Measurements from ENCODE around the gene CEP95. TPM values are rescaled to one million over a fixed set of nuclear protein-coding genes. Genes with fewer than 3 reads are reported as not detected.

CEP95 gene
- total RNA-seq, 1 experiment from 2014 or later = 77.0 TPM

DNA sequence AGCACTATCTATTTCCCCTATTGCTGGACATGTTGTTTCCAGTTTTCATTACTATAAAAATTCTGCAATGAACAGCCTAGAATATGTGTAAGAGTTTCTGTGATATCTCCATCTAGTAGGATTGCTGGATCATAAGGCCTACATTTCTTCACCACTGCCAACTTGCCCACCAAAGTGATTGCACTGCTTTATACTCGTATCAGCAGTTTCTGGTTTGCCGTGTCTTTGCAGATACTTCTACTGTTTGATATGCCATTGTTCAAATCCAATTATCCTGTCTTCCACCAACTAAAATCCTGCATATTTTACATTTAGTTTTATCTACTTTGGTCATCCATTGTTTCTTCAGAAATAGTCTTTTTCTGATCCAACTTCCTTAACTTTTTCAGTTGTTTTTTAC, 21.1 kb downstream of the CEP95 start:
- Histone ChIP-seq H3K27ac (ENCODE audit: low read depth, low read length) (no peak overlapping the region), H3K9me3 (ENCODE audit: control insufficient read depth in 1 of 2, insufficient read depth in 1 of 2, low read depth in 1 of 2, low read length in 2 of 2) (no peaks in the 10 kb centered on the region), H3K4me2 (ENCODE audit: low read length) (no peak overlapping the region), H3K79me2 (ENCODE audit: insufficient read depth, low read length) (peaks cover 9% of the 10 kb centered on the region; the same call in 1 of the 2 replicates), H3K9ac (ENCODE audit: low read length) (no peak overlapping the region), H3K36me3 (ENCODE audit: control insufficient read depth in 1 of 2, insufficient read depth in 2 of 2, low read length in 2 of 2) (peaks cover 82 to 85% of the 10 kb centered on the region in 2 experiments), H2AFZ (ENCODE audit: low read depth, low read length, poor library complexity, severe bottlenecking) (no peak overlapping the region), H3K27me3 (ENCODE audit: insufficient read depth, low read length) (no peaks in the 10 kb centered on the region), H4K20me1 (ENCODE audit: insufficient read depth) (peaks cover 3% of the 10 kb centered on the region; the same call in 1 of the 2 replicates), H3K4me1 (ENCODE audit: control insufficient read depth in 1 of 2, insufficient read depth in 2 of 2, low read length in 2 of 2) (no peaks in the 10 kb centered on the region), H3K9me2 (ENCODE audit: insufficient read depth) (no peaks in the 10 kb centered on the region), H3K4me3 (replicated peaks in 1 of 2; ENCODE audit: low read depth in 1 of 2, low read length in 2 of 2) (no peak overlapping the region)
- no TSS peak for BruUV-seq (replicated peaks)
- CTCF ChIA-PET = no interaction called here
- DNase-seq (ENCODE audit: low read depth, low spot score) = no peak
- POLR2A ChIA-PET = interaction anchor here (1.1 kb wide), 1 partner anchor 21 kb away, joined by 3 read pairs; the partner anchor contains the start of genes CEP95 and DDX5
- ATAC-seq = no peak
- RAD21 ChIA-PET (ENCODE audit: low non-redundant PET in 1 of 2, low total read pairs in 2 of 2, uncharacterized antibody in 2 of 2, unreplicated experiment in 2 of 2) = no interaction called here
- intact Hi-C loops (cut with micrococcal nuclease) = no loop called here
- TF ChIP-seq, protein P1, sequence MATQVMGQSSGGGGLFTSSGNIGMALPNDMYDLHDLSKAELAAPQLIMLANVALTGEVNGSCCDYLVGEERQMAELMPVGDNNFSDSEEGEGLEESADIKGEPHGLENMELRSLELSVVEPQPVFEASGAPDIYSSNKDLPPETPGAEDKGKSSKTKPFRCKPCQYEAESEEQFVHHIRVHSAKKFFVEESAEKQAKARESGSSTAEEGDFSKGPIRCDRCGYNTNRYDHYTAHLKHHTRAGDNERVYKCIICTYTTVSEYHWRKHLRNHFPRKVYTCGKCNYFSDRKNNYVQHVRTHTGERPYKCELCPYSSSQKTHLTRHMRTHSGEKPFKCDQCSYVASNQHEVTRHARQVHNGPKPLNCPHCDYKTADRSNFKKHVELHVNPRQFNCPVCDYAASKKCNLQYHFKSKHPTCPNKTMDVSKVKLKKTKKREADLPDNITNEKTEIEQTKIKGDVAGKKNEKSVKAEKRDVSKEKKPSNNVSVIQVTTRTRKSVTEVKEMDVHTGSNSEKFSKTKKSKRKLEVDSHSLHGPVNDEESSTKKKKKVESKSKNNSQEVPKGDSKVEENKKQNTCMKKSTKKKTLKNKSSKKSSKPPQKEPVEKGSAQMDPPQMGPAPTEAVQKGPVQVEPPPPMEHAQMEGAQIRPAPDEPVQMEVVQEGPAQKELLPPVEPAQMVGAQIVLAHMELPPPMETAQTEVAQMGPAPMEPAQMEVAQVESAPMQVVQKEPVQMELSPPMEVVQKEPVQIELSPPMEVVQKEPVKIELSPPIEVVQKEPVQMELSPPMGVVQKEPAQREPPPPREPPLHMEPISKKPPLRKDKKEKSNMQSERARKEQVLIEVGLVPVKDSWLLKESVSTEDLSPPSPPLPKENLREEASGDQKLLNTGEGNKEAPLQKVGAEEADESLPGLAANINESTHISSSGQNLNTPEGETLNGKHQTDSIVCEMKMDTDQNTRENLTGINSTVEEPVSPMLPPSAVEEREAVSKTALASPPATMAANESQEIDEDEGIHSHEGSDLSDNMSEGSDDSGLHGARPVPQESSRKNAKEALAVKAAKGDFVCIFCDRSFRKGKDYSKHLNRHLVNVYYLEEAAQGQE (IDR thresholded peaks at IDR 0.05; ENCODE audit: low read depth) = no peak
- TF ChIP-seq RAD21 (IDR thresholded peaks at IDR 0.05; ENCODE audit: low read depth) (no peak), POLR2A (IDR thresholded peaks at IDR 0.05; ENCODE audit: borderline replicate concordance, extremely low read depth, insufficient read depth, insufficient read length) (no peak), ELF1 (IDR thresholded peaks at IDR 0.05; ENCODE audit: borderline replicate concordance, low read depth) (no peak), EZH2phosphoT487 (IDR thresholded peaks at IDR 0.05; ENCODE audit: borderline replicate concordance) (no peak), ZNF274 (IDR thresholded peaks at IDR 0.05; ENCODE audit: low read depth, low read length) (no peak), YY1 (IDR thresholded peaks at IDR 0.05; ENCODE audit: extremely low read depth, insufficient replicate concordance, low read depth, low read length) (no peak), JUND (IDR thresholded peaks at IDR 0.05) (no peak), SP1 (IDR thresholded peaks at IDR 0.05; ENCODE audit: low read depth) (no peak)
- TF ChIP-seq, protein P2, sequence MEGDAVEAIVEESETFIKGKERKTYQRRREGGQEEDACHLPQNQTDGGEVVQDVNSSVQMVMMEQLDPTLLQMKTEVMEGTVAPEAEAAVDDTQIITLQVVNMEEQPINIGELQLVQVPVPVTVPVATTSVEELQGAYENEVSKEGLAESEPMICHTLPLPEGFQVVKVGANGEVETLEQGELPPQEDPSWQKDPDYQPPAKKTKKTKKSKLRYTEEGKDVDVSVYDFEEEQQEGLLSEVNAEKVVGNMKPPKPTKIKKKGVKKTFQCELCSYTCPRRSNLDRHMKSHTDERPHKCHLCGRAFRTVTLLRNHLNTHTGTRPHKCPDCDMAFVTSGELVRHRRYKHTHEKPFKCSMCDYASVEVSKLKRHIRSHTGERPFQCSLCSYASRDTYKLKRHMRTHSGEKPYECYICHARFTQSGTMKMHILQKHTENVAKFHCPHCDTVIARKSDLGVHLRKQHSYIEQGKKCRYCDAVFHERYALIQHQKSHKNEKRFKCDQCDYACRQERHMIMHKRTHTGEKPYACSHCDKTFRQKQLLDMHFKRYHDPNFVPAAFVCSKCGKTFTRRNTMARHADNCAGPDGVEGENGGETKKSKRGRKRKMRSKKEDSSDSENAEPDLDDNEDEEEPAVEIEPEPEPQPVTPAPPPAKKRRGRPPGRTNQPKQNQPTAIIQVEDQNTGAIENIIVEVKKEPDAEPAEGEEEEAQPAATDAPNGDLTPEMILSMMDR (IDR thresholded peaks at IDR 0.05 in 2 of 3, conservative IDR thresholded peaks at IDR 0.05 in 1 of 3; ENCODE audit: borderline replicate concordance in 1 of 3, insufficient read depth in 1 of 3, low read depth in 2 of 3, low read length in 2 of 3) = no peak
- TF ChIP-seq, protein P3, sequence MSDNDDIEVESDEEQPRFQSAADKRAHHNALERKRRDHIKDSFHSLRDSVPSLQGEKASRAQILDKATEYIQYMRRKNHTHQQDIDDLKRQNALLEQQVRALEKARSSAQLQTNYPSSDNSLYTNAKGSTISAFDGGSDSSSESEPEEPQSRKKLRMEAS (IDR thresholded peaks at IDR 0.05) = no peak
- TF ChIP-seq, protein P4, sequence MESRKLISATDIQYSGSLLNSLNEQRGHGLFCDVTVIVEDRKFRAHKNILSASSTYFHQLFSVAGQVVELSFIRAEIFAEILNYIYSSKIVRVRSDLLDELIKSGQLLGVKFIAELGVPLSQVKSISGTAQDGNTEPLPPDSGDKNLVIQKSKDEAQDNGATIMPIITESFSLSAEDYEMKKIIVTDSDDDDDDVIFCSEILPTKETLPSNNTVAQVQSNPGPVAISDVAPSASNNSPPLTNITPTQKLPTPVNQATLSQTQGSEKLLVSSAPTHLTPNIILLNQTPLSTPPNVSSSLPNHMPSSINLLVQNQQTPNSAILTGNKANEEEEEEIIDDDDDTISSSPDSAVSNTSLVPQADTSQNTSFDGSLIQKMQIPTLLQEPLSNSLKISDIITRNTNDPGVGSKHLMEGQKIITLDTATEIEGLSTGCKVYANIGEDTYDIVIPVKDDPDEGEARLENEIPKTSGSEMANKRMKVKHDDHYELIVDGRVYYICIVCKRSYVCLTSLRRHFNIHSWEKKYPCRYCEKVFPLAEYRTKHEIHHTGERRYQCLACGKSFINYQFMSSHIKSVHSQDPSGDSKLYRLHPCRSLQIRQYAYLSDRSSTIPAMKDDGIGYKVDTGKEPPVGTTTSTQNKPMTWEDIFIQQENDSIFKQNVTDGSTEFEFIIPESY (IDR thresholded peaks at IDR 0.05; ENCODE audit: extremely low read depth, insufficient replicate concordance, low read length) = no peak

Measured in HCT116 (cell line).